Epithelial cell of proximal tubule (primary cell): ENCODE data around the gene B4GALT2. TPM values are rescaled to one million over a fixed set of nuclear protein-coding genes. Genes with fewer than 3 reads are reported as not detected.

Experiments used
- DNase-seq: peaks from one replicate; pipeline ENCODE4 v3.0.0-alpha.2; 2011; ENCODE audit warnings: low read depth
- H3K4me3 ChIP-seq: 2 replicates; pipeline ENCODE4 v1.5.1; 2011; ENCODE audit warnings: low read depth, mild to moderate bottlenecking, low read length
- CTCF ChIP-seq: conservative IDR thresholded peaks from 2 replicates; pipeline ENCODE4 v1.5.1; 2012; ENCODE audit warnings: low read depth, mild to moderate bottlenecking, low read length
- total RNA-seq: library from RNA; depleted of rRNA; stranded (reverse); fragments of >200 nt; gene quantifications from 2 replicates; pipeline ENCODE4 v1.2.3, GENCODE V29; 2015

Gene B4GALT2
- total RNA-seq, 1 donor from 2014 or later: 69.5 TPM

GRCh38 chr1:44019466-44019948 lies 40.5 kb downstream of the B4GALT2 start:
- no peak overlapping the region for H3K4me3 ChIP-seq
- DNase-seq: no peak
- TF ChIP-seq CTCF: no peak

GRCh38 chr1:44020464-44020863 lies 41.5 kb downstream of the B4GALT2 start:
- H3K4me3 ChIP-seq: no peak overlapping the region
- TF ChIP-seq CTCF: no peak

GRCh38 chr1:44021156-44021555 lies 42.1 kb downstream of the B4GALT2 start:
- TF ChIP-seq CTCF: no peak
- H3K4me3 ChIP-seq: no peak overlapping the region
- DNase-seq: no peak

More at GRCh38 chr1:44020464-44020863, 41.5 kb downstream of the B4GALT2 start:
- DNase-seq: no peak

- DNase-seq: no peak
- TF ChIP-seq CTCF: peak; percentile 10
- no peak overlapping the region for H3K4me3 ChIP-seq
Observed at GRCh38 chr1:44021581-44022321, 42.7 kb downstream of the B4GALT2 start.

GRCh38 chr1:44024031-44024902 lies 45.3 kb downstream of the B4GALT2 start:
- no peak for TF ChIP-seq CTCF
- H3K4me3 ChIP-seq: no peak overlapping the region
- no peak for DNase-seq

- no peak for TF ChIP-seq CTCF
- DNase-seq: no peak
- no peak overlapping the region for H3K4me3 ChIP-seq
Observed at GRCh38 chr1:44024903-44025525, 46.0 kb downstream of the B4GALT2 start.
